HG03025 (cell line): Measurements from ENCODE around the gene TRAPPC8.
"Not testable (repeated sequence)": the region's sequence is repeated elsewhere in the genome, so short reads cannot be mapped to it uniquely, and the experiment has no call there.

ENCODE experiments used
- ATAC-seq: cut with Tn5 transposase; IDR thresholded peaks from one replicate; pipeline ENCODE4 v1.9.1; 2021; ENCODE audit warnings: mild to moderate bottlenecking, moderate library complexity; ENCODE audit not compliant: unreplicated experiment, low FRiP score

The TRAPPC8 gene

DNA sequence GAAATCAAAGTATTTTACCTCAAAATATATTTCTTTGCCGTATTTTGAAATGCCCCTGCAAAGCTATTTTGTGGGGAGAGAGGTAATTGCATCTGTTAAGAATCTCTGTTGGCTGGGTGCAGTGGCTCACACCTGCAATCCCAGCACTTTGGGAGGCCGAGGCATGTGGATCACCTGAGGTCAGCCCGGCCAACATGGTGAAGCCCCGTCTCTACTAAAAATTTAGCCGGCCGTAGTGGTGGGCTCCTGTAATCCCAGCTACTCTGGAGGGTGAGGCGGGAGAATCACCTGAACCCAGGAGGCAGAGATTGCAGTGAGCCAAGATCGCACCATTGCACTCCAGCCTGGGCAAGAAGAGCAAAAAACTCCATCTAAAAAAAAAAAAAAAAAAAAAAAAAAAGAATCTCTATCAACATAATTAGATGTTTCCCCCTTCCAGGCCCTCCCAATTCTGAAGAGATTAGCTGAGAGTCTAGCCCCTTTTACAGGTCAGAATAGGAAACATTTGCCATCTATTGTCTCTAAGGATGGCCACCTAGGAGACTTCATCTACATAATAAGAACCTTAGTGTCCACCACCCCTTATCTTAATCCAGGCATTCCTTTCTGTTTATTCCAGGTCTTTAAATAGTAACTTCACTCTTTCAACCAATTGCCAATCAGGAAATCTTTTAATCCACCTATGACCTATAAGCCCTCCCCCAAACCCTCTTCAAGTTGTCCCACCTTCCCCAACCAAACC lies 3.5 kb upstream of the TRAPPC8 start:
- ATAC-seq: no peak

- ATAC-seq: no peak
These were observed 1.2 kb upstream of the TRAPPC8 start for GRCh38 chr18:31943878-31944816.

DNA sequence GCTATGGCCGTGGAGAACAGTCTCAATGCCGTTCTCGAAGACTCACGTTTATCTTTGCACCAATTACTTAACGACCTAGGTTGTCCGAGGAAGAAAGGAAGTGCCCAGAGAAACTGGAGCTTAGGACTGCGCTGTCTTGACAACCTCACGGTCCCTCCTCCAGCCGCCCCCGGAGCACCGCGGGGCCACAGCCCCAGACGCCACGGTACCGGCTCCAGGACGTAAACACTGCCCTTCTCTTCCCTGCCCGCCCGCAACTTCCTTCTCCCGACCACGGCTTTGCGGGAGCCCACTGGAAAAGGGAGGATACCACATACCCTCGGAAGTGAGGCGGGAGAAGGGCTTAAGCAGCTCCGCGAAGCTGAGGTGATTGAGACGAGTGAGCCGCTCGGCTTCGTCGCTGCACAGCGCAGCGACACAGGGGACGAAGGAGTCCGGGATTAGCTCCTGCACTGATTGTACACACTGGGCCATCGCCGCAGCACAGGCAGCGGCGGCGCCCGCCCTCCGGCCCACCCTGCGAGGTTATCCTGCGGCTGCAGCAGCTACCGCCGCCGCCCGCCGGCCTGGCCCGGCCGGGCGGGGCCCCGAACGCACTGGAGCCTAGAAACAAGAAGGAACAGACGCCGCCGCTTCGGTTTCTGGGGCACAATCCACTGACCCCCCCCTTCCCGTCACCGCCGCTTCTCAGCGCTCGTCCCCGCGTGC lies 483 bp downstream of the TRAPPC8 start:
- ATAC-seq: peak; percentile 36

- ATAC-seq: no peak
These were observed 1.7 kb downstream of the TRAPPC8 start for GRCh38 chr18:31941010-31941809.

- ATAC-seq: not testable (repeated sequence)
These were observed 8.2 kb downstream of the TRAPPC8 start for GRCh38 chr18:31934773-31935172.

DNA sequence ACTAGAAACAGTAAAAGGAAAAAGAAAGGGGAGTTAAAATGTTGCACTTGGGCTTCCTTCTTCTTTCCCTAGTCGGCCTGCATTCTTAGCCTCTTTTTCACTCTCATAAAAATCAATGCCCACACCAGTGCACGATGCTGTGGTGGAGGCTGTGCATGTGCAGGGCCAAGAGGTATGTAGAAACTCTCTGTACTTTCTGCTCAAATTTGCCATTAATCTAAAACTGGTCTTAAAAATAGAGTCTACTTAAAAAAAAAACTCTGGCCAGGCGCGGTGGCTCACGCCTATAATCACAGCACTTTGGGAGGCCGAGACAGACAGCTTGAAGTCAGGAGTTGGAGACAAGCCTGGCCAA lies 11.1 kb downstream of the TRAPPC8 start:
- no peak for ATAC-seq

GRCh38 chr18:31931163-31931885 lies 11.6 kb downstream of the TRAPPC8 start:
- no peak for ATAC-seq

DNA sequence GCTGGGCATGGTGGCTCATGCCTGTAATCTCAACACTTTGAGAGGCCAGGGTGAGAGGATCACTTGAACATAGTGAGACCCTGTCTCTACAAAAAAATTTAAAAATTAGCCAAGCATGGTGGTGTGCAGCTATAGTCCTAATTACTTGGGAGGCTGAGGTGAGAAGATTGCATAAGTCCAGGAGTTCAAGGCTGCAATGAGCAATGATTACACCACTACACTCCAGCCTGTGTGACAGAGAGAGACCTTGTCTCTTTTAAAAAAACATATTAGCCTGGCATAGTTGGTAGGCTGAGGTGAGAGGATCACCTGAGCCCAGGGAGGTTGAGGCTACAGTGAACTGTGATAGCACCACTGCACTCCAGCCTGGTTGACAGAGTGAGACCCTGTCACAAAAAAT lies 13.7 kb downstream of the TRAPPC8 start:
- no peak for ATAC-seq

- ATAC-seq: not testable (repeated sequence)
These were observed 15.9 kb downstream of the TRAPPC8 start for GRCh38 chr18:31926988-31927387.

DNA sequence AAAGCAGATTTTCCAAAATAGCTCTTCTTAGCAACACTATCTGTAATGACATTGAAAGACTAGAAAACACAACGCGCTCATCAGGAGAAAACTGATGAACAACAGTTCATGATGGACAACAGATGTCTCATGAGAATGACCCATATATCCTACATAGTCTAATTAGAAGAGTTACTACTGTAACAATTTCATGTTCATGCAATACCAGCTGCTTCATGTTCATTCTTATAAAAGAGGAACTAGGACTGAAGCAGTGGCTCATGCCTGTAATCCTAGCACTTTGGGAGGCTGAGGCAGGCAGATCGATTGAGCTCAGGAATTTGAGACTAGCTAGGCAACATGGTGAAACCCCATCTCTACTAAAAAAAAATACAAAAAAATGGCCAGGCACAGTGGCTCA lies 22.7 kb downstream of the TRAPPC8 start:
- no peak for ATAC-seq

GRCh38 chr18:31919366-31919765 lies 23.6 kb downstream of the TRAPPC8 start:
- not testable (repeated sequence) for ATAC-seq

- no peak for ATAC-seq
These were observed 24.2 kb downstream of the TRAPPC8 start for GRCh38 chr18:31918733-31919132.

- ATAC-seq: no peak
These were observed 41.9 kb downstream of the TRAPPC8 start for GRCh38 chr18:31901063-31901462.

DNA sequence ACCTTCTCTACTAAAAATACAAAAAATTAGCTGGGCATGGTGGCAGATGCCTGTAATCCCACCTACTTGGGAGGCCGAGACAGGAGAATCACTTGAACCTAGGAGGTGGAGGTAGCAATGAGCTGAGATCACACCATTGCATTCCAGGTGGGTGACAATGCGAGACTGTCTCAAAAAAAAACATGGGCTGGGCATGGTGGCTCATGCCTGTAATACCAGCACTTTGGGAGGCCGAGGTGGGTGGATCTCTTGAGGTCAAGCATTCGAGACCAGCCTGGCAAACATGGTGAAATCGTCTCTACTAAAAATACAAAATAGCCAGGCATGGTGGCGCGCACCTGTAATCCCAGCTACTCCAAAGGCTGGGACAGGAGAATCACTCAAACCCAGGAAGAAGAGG lies 43.2 kb downstream of the TRAPPC8 start:
- ATAC-seq: not testable (repeated sequence)

- ATAC-seq: no peak
These were observed 50.0 kb downstream of the TRAPPC8 start for GRCh38 chr18:31892936-31893335.

GRCh38 chr18:31891566-31891965 lies 51.4 kb downstream of the TRAPPC8 start:
- no peak for ATAC-seq

DNA sequence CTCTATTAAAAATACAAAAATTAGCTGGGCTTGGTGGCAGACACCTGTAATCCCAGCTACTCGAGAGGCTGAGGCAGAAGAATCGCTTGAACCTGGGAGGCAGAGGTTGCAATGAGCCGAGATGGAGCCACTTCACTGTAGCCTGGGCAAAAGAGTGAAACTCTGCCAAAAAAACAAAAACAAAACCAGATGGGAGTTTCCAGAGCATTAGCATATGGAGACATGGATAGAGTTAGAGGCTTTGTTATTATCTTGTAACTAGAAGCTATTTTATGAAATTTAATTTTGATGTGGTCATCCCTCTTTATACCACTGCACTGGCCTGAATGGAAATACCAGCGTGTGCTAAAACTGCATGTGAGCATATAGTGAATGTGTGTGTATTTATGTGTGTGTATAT lies 58.9 kb downstream of the TRAPPC8 start:
- no peak for ATAC-seq

DNA sequence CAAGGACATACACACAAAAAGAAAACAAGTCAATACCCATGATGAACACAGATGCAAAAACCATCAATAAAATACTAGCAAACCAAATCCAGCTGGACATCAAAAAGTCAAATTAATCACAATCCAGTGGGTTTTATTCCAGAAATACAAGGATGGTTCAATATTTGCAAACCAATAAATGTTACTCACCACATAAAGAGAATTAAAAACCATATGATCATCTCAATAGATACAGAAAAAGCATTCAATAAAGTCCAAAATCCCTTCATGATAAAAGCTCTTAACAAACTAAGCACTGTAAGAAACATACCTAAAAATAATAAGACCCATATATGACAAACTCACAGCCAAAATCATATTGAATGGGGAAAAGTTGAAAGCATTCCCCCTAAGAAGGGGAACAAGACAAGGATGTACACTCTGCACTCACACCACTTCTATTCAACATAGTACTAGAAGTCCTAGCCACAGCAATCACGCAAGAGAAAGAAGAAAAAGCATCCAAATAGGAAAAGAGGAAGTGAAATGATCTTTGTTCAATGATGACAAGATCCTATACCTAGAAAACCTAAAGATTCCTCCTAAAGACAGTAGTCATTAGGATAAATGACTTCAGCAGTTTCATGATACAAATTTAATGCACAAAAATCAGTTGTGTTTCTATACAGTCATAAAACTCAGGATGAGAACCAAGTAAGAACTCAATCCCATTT lies 62.6 kb downstream of the TRAPPC8 start:
- ATAC-seq: no peak

GRCh38 chr18:31878358-31878757 lies 64.6 kb downstream of the TRAPPC8 start:
- ATAC-seq: no peak
